Fibroblast of skin of back (primary cell): ENCODE data around the gene GLRA3.
"Not testable (repeated sequence)": the region's sequence is repeated elsewhere in the genome, so short reads cannot be mapped to it uniquely, and the experiment has no call there.

Source experiments
- DNase-seq: peaks from one replicate; pipeline ENCODE4 v3.0.0-alpha.2; 2013

Gene GLRA3

DNA sequence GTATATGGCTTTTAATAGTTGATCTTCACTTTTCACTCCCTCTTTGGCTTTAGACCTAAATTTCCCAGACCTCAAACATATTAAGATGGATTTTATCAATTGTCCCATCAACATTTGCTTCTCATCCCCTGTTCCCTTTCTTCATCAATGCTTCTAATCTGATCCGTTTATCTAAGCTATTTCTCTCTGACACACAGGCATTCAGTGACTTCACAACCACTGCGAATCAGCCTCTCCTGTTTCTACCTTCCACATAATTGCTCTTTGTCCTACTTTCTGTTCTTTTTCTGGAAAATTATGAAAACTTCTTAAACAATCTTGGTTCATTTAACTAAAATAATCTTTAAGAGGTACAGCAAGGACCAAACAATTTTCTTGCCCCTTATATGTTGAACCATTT is 115.2 kb downstream of the GLRA3 start:
- DNase-seq: no peak

DNA sequence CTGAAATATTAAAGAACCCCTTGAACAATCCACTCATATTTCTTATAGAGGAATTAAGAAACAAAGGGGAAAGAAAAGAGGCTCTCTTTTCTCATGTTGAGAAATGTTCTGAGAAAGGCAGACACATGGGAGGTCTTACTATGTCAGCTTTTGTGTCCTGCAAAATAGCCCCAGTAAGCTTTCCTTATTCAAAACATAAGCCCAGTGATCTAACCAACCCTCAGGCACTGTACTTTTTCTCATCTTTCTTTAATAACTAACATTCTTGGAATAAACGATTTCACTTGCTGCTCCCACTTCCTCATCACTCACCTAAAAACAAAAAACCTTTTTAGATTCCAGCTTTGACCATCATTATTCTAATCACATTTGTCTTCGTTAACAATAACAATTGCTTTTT is 115.9 kb downstream of the GLRA3 start:
- DNase-seq: no peak

DNA sequence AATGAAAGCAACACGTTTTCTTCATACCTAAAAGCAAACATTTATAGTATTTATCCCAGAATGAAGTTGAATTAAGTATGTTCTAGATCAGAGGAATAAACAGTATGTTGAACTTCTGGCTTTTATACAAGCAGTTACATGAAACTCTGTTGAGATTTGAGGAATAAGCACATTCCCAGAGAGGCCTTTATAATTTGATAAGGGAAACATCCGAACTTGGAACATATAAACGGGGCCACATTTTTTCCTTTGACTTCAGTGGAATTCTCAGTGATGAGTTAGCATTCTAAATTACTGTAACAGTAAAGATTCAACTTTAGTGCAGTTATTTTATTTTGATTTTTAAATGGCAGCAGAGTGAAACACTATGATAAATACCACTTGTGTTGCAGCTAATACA is 119.5 kb downstream of the GLRA3 start:
- DNase-seq: no peak

DNA sequence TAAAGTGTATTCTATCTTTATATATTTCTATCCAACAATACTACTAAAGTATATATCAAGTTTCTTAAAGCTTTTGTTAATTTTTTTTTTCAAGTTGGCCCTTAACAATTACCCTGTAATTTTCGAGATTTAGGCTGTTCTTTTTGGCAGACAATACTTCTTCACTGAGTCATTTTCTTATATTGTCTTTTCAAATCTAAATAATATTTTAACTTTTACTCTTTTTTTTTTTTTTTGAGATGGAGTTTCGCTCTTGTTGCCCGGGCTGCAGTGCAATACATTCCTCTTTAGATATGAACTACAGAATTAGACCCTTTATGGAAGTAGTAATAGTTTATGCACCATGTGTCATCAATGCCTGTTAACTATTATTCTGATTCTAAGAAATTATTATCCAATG is 120.7 kb downstream of the GLRA3 start:
- DNase-seq: peak; percentile 51

DNA sequence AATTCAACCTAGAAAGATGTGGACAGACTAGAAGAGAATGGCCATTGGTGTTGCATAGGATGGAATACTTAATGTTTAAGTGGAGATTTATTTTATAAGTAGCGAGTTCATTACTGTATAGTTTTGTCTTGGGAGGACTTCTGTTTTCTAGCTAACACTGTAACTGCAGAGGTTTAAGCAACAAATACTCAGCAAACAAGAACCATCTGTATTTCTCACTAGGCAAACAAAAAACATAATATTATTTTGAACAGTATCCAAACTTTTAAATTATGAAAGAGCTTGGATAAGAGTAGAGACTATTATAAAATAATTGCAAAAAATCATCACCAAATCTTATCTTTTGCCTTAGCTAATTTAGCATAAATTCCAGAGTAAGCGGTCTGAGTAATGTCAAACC is 121.1 kb downstream of the GLRA3 start:
- DNase-seq: no peak

DNA sequence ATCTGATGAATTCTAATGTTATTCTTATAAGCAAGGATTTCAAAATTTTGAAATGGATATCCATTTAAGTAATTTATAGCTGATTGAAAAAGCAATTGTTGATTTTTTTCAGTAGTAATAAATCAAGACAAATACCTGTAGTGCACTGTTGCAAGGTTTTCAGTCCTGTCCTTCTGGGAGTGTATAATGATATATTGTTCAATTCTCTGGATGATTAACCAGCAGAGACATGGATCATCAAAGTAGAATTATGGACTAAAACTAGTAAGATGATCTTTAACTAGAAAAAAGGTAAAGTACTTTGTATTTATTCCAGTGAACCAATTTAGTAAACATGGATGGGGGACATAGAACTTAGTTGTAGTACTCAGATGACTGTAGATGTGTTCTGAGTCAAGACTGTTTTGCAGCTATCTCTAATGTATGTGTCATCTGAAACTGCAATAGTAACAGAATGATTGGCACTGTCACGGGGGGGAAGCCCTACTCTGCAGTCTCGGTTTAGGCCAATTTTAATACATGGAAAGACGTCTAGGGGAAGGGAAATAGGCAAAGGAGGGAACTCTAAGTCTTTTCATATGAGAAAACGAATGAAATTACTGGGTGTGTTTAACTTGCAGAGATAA is 121.9 kb downstream of the GLRA3 start:
- no peak for DNase-seq

DNA sequence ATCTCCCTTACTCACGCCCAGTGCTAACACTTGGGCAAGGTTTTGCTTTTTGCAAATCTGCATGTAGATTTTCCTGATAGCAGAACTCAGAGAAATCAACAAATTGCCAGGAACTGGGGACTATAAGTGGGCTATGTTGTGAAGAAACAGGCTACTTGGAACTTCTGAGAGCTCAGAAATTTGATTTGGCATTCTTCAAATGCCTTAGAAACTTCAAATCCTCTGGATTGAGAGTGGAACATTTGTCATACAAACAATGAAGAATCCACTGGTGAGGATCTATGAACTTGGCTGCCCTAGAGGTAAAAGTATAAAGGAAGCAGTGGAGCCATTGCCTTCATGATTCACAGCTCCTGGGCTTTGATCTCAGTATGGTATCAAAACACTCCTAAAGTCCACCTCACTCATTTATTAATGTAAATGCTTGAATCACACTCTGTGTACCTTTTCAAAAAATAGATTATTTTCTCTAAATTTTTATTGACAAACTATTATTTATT is 126.0 kb downstream of the GLRA3 start:
- peak; percentile 28 for DNase-seq

DNA sequence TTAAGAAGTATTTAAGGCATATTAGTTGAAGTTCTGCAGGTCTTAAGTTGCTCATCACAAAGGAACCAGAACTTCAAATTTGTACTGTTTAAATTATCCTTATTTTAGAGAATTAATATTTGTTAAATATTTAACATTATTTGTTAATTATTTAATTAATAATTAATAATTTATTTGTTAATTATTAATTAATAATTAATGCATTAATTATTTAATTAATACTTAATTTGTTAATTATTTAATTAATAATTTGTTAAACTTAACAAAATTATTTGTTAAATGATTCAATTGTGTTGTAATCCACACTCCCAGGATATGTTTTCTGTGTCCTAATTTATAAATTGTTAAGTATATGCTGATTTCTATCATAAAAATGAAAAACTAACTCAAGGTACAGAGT is 129.4 kb downstream of the GLRA3 start:
- no peak for DNase-seq

DNA sequence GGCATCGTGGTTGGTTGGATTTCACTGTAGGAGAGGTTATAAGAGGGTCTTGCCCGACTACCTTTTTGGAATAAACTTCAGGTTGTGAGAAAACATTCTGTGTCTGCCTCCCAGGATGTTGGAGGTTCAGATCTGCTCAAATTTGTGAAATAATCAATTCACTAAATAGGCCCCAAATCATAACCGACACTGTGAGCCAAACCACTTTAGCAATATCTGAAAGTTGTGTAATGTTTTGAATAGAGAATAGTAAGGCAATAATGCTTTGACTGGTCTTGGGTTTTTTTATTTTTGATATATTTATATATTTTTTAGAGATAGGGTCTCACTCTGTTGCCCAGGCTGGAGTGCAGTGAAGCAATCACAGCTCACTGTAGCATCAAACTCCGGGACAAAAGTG is 131.2 kb downstream of the GLRA3 start:
- no peak for DNase-seq

DNA sequence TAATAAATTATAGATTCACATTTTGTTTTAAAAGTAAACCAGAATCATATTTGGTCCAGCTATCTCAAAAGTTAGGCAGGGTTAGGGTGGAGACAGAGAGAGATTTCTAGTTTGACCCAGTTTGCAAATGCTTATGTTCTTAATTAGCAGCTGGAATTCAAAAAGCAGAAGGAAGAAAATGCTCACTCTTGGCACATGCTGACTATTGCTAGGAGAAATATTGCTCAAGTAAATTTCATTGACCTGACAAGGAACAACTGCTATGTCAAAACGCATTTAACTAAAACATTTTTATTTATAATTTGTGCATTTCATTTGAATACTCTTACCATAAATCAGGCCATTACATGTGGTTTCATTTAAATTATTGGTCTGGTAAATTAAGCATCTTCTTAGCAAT is 131.8 kb downstream of the GLRA3 start:
- no peak for DNase-seq

DNA sequence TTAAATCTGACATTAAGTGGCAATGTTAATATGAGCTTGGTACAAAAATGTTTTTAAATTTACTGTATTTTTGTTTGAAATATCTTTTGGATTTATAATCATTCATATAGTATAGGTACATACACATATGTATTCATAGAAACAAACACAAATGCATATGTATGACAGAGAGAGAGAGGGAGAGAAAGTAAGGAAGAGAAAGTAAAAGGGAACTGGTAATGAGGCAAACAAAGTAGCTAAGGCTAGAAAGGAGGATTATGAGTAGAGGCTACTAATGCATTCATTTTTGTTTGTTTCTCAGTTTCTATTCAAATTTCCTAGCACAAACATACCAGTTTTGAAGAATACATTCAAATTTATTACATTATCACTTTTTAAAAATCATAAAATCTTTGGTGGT is 132.4 kb downstream of the GLRA3 start:
- DNase-seq: no peak

DNA sequence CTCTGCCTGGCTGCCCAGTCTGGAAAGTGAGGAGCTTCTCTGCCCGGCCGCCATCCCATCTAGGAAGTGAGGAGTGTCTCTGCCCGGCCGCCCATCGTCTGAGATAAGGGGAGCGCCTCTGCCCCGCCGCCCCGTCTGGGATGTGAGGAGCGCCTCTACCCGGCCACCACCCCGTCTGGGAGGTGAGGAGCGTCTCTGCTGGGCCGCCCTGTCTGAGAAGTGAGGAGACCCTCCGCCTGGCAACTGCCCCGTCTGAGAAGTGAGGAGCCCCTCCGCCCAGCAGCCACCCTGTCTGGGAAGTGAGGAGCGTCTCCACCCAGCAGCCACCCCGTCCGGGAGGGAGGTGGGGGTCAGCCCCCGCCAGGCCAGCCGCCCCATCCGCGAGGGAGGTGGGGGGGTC is 137.2 kb downstream of the GLRA3 start:
- not testable (repeated sequence) for DNase-seq

DNA sequence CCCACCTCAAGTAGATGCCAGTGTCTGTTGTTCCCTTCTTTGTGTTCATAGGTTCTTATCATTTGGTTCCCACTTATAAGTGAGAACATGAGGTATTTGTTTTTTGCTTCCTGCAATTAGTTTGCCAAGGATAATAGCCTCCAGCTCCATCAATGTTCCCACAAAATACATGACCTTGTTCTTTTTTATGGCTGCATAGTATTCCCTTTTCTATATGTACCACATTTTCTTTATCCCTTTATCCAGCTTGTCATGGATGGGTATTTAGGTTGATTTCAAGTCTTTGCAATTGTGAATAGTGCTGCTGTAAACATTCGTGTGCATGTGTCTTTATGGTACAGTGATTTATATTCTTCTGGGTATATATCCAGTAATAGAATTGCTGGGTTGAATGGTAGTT is 138.4 kb downstream of the GLRA3 start:
- no peak for DNase-seq

DNA sequence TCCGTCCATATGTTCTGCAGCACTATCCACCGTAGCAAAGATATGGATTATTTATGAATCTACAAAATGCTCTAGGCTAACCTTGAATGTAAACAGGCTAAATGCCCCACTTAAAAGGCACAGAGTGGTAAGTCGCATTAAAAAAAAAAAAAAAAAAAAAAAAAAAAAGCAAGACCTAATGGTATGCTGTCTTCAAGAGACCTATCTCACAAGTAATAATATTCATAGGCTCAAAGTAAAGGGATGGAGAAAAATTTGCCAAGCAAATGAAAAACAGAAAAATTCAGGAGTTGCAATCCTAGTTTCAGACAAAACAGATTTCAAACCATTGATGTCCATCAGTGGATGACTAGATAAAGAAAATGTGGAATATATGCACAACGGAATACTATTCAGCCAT is 139.4 kb downstream of the GLRA3 start:
- no peak for DNase-seq

DNA sequence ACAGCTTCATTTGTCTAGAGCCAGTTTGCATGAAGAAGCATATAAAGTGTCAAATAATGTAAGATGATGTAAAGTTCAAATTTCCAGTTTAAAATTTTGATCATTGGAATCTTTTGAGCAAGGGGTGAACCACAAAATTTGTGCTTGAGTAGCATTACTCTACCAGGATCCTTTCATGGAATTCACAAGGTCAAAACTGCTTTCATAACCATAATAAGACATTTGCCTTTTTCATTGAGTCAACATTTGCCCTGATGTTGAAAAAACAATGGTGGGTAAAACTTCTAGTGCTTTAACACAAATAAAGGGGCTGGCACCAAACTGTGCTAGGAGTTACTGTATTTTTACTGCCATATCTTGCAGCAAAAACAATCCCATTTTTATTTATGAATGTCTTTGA is 142.2 kb downstream of the GLRA3 start:
- DNase-seq: no peak

DNA sequence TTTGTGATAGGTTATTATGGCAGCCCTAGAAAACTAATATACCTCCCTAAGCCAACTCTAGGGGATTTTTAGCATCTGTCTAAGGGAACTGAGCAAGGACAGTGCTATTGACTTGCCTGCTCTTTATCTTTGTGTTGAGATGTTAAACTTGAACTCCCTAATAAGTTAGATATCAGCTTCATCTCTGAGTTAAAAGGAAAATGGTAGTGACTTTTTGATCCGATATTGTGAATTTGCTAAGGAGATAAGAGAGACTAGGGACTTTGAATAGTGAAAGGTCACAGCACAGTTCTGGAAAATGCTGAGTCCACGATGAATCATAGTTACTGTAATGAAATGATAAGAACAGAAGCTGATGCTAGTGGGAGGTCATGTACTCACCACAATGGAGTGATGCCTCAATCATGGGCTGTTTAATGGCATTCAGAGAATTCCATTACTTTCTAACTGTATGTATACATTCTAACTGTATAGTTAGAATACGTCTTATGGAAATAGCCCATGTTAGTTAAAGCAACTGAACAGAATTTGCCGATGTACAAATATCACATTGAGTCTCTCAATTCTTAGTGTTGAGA is 147.2 kb downstream of the GLRA3 start:
- peak; percentile 79 for DNase-seq

DNA sequence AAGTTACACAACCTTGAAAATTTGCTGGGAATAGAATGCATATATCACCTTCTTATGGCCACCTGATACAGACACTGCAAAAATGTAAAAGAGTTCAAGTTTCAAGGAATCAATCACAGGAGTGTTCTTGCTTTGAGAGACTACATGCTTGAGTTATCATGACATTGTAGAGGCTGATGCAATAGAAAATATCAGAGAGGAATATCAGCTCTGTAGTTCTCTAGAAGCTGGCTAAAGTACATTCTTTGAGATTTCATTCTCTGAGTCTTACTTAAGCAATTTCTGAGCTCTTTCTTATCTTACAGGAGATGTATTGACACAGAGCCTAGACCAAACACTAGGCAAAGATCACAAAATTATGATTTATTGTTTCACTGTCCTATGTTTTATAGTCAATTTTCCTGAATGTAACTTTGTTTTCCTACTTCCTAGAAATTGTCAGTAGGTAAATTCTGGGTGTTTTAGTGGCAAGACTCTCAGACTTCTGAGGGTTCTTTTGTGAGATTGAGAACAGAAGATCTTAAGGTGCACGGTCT is 154.7 kb downstream of the GLRA3 start:
- DNase-seq: peak; percentile 33

DNA sequence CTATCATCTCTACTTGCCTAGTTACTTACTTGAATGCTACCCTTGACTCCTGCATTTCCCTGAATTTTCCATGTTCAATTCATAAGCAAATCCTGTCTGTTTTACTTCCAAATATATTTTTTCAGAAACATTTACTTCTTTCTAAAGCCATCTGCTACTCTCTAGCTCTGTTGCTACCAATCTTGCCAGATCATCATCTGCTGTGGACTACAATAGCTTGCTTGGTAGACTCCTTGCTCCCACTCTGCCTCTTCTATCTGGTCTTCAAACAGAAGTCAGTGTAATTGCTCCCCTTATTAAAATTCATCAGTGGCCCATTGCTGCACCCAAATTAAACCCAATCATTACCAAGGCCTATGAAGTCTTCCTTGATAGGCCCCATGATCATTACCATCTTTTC is 155.2 kb downstream of the GLRA3 start:
- DNase-seq: no peak

DNA sequence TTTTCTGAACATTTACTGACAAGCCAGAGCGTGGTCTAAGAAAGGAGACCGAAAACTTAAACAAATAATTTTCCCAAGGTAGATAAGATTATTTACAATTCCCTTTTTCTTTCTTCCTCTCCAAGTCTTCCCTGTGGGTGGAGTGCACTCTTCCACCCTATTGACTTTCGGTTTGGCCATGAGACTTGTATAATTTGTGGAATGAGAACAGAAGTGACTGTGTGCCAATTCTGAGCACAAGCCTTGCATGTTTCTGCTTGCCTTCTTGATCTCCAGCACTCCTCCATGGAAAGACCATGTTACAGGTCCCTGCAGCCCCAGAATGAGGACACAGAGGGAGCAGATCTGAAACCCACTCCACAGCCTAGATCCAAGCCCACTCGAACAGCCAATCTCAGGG is 156.8 kb downstream of the GLRA3 start:
- DNase-seq: no peak

DNA sequence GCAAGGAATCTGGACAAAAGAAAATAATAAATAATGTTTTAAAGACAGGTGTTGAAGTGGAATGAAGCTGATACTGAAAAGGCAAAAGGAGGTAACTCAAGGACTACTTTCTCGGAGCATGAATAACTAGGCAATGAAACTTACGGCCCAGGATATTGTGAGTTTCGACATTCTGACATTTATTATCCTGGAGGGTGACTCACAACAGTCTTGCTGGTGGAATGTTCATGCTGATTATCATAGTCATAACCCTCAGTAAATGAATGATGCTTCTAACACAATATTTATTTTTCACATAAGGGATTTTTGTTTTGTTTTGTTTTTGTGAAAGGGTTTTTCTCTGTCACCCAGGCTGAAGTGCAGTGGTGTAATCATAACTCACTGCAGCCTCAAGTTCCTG is 159.8 kb downstream of the GLRA3 start:
- DNase-seq: peak; percentile 94

DNA sequence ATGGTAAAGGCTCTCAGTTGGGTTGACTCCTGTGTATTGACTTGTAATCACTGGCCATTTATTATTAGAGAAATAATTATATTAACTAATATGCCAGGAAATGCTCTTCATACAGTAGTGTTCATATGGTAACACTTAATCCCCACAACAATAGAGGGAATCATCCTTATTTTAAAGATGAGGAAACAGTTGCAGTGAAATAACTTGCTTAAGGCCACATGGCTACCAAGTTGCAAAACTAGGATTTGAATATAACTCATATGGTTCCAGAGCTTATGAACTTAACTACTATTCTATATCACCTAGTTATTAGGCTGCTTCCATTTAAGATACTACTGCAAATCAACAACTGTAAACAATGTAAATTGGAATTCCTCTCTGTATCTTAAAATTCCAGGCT is 163.2 kb downstream of the GLRA3 start:
- no peak for DNase-seq

DNA sequence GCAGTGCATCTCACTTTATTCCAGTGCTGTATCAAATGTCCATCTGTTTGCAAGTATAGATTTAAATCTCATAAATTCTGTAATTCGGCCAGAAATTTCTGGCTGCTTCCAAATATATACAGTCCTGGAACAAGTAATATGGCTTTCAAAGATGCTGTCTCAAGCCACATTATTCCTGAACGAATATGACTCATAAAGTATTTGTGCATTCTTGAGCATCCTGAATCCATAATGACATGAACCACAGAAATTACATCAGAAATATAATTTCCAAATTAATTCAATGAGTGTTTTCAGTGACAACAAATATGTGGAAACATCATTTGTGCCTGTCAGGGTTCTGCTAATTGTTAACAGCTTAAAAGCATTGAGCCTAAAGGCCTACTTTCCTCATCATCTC is 165.8 kb downstream of the GLRA3 start:
- peak; percentile 74 for DNase-seq

DNA sequence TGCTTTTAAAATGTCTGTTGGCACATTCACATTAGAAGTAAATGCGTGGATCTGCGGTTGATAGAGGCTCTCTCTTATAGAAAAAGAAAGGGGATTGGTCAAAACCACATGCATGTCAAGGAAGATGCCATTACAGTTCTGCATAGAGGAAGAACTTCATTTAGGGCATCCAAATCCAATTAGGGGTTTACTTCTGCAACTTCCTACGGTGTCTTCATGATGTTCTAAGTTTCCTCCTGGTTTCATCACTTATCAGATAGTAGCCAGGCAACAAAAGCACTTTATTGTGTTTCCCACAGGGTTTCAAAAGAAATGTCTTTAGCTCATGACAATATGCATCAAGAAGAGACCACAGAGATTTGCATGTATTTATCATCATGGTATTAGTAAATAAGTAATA is 170.8 kb downstream of the GLRA3 start:
- no peak for DNase-seq

DNA sequence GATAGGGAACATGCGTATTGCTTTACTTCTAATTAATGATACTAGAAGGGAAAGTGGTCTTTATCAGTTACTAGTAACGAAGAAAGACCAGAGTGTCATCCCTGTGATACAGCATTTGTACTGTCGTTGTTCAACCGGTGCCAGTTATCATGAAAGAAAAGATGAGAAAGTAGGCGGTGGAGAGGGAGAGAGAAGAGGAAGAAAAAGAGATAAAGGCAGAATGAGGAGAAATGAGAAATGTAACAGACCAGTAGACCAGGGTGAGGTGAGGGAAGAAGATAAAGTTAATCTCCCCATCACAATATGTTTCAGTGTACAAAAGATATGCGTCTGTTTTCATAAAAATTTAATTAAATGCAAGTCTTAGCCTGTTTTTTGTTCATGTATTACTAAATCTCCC is 171.6 kb downstream of the GLRA3 start:
- DNase-seq: no peak

DNA sequence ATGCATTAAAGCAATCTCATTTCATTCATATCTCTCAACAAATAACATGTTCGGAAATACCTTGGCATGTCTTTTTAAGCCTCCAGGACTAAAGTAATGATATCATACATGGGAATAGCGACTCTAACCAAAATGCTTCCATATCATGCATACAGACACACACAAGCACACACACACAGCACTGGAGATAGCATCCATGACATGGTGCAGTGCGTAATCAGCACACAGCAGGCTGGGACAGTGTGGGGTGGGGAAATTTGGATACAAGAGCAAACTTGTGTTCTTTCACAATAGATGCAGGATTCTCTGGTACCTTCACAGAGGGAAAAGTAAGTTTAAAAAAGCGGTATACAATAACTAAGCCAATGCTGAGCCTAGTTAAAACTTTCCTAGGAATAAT is 174.4 kb downstream of the GLRA3 start:
- DNase-seq: no peak
